ENCODE measurements around the gene CAMSAP1. TPM values are rescaled to one million over a fixed set of nuclear protein-coding genes. Genes with fewer than 3 reads are reported as not detected.

The CAMSAP1 gene
- total and polyA plus RNA-seq, 11 donors, result 10.9 to 38.3 (median 19.9) TPM

GRCh38 chr9:135792268-135793128 lies 114.8 kb downstream of the CAMSAP1 start:
- intact Hi-C loops (cut with DNase I), result loop anchor here in 1 of 10 donors (10.0 kb wide), 1 partner anchor 332 kb away; no protein-coding TSS in a partner anchor
- peaks cover 0 to 7% (median 2%) of the 10 kb centered on the region in 12 donors for H3K4me1 ChIP-seq
- no peaks in the 10 kb centered on the region for H3K9me3 ChIP-seq
- ATAC-seq (no peak), DNase-seq (peak in 1 of 5 donors; percentile 55)
- no peak overlapping the region for H3K27ac ChIP-seq
- peaks cover 0 to 14% (median 0%) of the 10 kb centered on the region in 9 donors for H3K27me3 ChIP-seq
- H3K36me3 ChIP-seq, result no peaks in the 10 kb centered on the region
- no peak overlapping the region for H3K4me3 ChIP-seq
- no peak for TF ChIP-seq POLR2A (IDR thresholded peaks at IDR 0.05)
- TF ChIP-seq, protein P1, sequence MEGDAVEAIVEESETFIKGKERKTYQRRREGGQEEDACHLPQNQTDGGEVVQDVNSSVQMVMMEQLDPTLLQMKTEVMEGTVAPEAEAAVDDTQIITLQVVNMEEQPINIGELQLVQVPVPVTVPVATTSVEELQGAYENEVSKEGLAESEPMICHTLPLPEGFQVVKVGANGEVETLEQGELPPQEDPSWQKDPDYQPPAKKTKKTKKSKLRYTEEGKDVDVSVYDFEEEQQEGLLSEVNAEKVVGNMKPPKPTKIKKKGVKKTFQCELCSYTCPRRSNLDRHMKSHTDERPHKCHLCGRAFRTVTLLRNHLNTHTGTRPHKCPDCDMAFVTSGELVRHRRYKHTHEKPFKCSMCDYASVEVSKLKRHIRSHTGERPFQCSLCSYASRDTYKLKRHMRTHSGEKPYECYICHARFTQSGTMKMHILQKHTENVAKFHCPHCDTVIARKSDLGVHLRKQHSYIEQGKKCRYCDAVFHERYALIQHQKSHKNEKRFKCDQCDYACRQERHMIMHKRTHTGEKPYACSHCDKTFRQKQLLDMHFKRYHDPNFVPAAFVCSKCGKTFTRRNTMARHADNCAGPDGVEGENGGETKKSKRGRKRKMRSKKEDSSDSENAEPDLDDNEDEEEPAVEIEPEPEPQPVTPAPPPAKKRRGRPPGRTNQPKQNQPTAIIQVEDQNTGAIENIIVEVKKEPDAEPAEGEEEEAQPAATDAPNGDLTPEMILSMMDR (IDR thresholded peaks at IDR 0.05), result no peak
- 80 to 84% (median 83%) methylated on average over 22 to 31 of the region's 31 CpGs for WGBS, 4 donors

GRCh38 chr9:135791431-135792267 lies 115.7 kb downstream of the CAMSAP1 start:
- no peaks in the 10 kb centered on the region for H3K4me1 ChIP-seq
- H3K36me3 ChIP-seq, result no peaks in the 10 kb centered on the region
- DNase-seq (peak in 1 of 5 donors; percentile 52), ATAC-seq (no peak)
- H3K27me3 ChIP-seq, result peaks cover 0 to 17% (median 0%) of the 10 kb centered on the region in 9 donors
- no peak for TF ChIP-seq POLR2A (IDR thresholded peaks at IDR 0.05)
- TF ChIP-seq, protein P1 (IDR thresholded peaks at IDR 0.05), result no peak
- intact Hi-C loops (cut with DNase I), result loop anchor here in 1 of 10 donors (10.0 kb wide), 1 partner anchor 333 kb away; no protein-coding TSS in a partner anchor
- WGBS, 4 donors, result 68 to 76% (median 72%) methylated on average over 27 to 35 of the region's 35 CpGs
- H3K4me3 ChIP-seq, result no peak overlapping the region
- H3K9me3 ChIP-seq, result no peaks in the 10 kb centered on the region
- H3K27ac ChIP-seq, result no peak overlapping the region

DNA sequence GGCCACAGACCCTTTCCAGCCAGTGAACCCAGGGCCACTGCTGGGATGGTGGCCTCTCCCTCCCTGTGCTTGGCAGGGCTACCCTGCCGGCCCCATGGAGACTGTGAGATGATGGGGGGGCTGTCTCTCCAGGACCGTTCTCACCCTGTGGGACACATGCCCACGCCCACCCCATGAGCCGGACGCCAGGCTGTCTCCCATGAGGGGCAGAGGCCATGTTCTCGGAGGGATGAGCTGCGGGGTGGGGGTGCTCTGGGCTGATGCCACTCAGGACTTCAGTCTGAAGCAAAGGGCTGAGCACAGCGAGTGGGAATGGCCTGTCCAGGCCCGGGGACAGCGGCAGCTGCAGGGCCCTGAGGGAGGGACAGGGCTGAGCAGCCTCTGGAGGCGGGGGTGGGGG lies 116.5 kb downstream of the CAMSAP1 start:
- H3K27ac ChIP-seq, result no peak overlapping the region
- TF ChIP-seq, protein P1 (IDR thresholded peaks at IDR 0.05), result no peak
- no peak for TF ChIP-seq POLR2A (IDR thresholded peaks at IDR 0.05)
- 69 to 86% (median 78%) methylated on average over 11 of the region's 11 CpGs for WGBS, 4 donors
- H3K9me3 ChIP-seq, result no peaks in the 10 kb centered on the region
- peaks cover 0 to 17% (median 0%) of the 10 kb centered on the region in 9 donors for H3K27me3 ChIP-seq
- DNase-seq (peak in 1 of 5 donors; percentile 44), ATAC-seq (no peak)
- no peak overlapping the region for H3K4me3 ChIP-seq
- intact Hi-C loops (cut with DNase I), result loop anchor here in 1 of 10 donors (10.0 kb wide), 1 partner anchor 334 kb away; no protein-coding TSS in a partner anchor
- no peaks in the 10 kb centered on the region for H3K4me1 ChIP-seq
- no peaks in the 10 kb centered on the region for H3K36me3 ChIP-seq
